Measurements from ENCODE around the gene PRSS1. TPM values are rescaled to one million over a fixed set of nuclear protein-coding genes. Genes with fewer than 3 reads are reported as not detected.

PRSS1 gene
- total and polyA plus RNA-seq, 2 experiments from 2014 or later: not detected

- no peak for TF ChIP-seq EZH2 (IDR thresholded peaks at IDR 0.05; ENCODE audit: low read depth, unreplicated experiment)
- no peak for TF ChIP-seq ZNF331 (CRISPR knock-in tag; IDR thresholded peaks at IDR 0.05; ENCODE audit: low read depth)
- no peak for TF ChIP-seq ZNF114 (CRISPR knock-in tag; IDR thresholded peaks at IDR 0.05)
- no peak for TF ChIP-seq CREB1 (CRISPR knock-in tag; IDR thresholded peaks at IDR 0.05; ENCODE audit: low read depth)
- TF ChIP-seq ETS1 (IDR thresholded peaks at IDR 0.05): no peak
- TF ChIP-seq EZH2phosphoT487 (IDR thresholded peaks at IDR 0.05; ENCODE audit: unreplicated experiment): no peak
- no peak for TF ChIP-seq CTCF (conservative IDR thresholded peaks at IDR 0.05; ENCODE audit: low read depth in 2 of 2)
- no peak for TF ChIP-seq REST (IDR thresholded peaks at IDR 0.05; ENCODE audit: unreplicated experiment)
- TF ChIP-seq NANOG (IDR thresholded peaks at IDR 0.05; ENCODE audit: borderline replicate concordance): no peak
- TF ChIP-seq JUNB (IDR thresholded peaks at IDR 0.05; ENCODE audit: unreplicated experiment): no peak
- no peak for TF ChIP-seq STAT1 (IDR thresholded peaks at IDR 0.05; ENCODE audit: unreplicated experiment)
- TF ChIP-seq POLR2AphosphoS5 (IDR thresholded peaks at IDR 0.05; ENCODE audit: low read depth): no peak
Observed at GRCh38 chr7:142802301-142802700, 53.0 kb downstream of the PRSS1 start (continued).

Small RNAs within 50 kb of the gene (small RNA-seq; reads per million reads assigned to genes)
- not detected for gene TRBD1 (ENCODE audit: low replicate concordance)
- not detected for gene TRBJ1-1 (ENCODE audit: low replicate concordance)
- gene TRBJ1-2 (ENCODE audit: low replicate concordance): not detected
- not detected for gene TRBJ1-3 (ENCODE audit: low replicate concordance)
- gene TRBJ1-4 (ENCODE audit: low replicate concordance): not detected
- gene TRBJ1-5 (ENCODE audit: low replicate concordance): not detected
- gene TRBJ1-6 (ENCODE audit: low replicate concordance): not detected
- not detected for gene TRBJ2-1 (ENCODE audit: low replicate concordance)
- gene TRBJ2-2 (ENCODE audit: low replicate concordance): not detected
- not detected for gene TRBJ2-2P (ENCODE audit: low replicate concordance)
- gene TRBJ2-3 (ENCODE audit: low replicate concordance): not detected
- not detected for gene TRBJ2-4 (ENCODE audit: low replicate concordance)
- gene TRBJ2-5 (ENCODE audit: low replicate concordance): not detected
- not detected for gene TRBJ2-6 (ENCODE audit: low replicate concordance)
- gene TRBJ2-7 (ENCODE audit: low replicate concordance): not detected

Other genes with a start within 250 kb of the PRSS1 start
- not detected in 2 replicates for gene PRSS2, start 21.5 kb downstream of the PRSS1 start, total RNA-seq (2014; rRNA removed; shearing (Covaris generic))
- not detected in 2 replicates for gene PRSS2, start 21.5 kb downstream of the PRSS1 start, polyA plus RNA-seq (2016; fragmentation: Nextera tagmentation; extraction: Ambion mirVana)
- gene EPHB6, start 105.6 kb downstream of the PRSS1 start, total RNA-seq (2014; rRNA removed; shearing (Covaris generic)): 18.1 and 20.8 TPM in 2 replicates
- gene EPHB6, start 105.6 kb downstream of the PRSS1 start, polyA plus RNA-seq (2016; fragmentation: Nextera tagmentation; extraction: Ambion mirVana): 27.5 and 33.2 TPM in 2 replicates
- gene TRPV6, start 136.3 kb downstream of the PRSS1 start, total RNA-seq (2014; rRNA removed; shearing (Covaris generic)): 0.43 and 0.80 TPM in 2 replicates
- 0.08 and 0.17 TPM in 2 replicates for gene TRPV6, start 136.3 kb downstream of the PRSS1 start, polyA plus RNA-seq (2016; fragmentation: Nextera tagmentation; extraction: Ambion mirVana)
- gene TRPV5, start 184.3 kb downstream of the PRSS1 start, total RNA-seq (2014; rRNA removed; shearing (Covaris generic)): not detected in 2 replicates
- not detected in 2 replicates for gene TRPV5, start 184.3 kb downstream of the PRSS1 start, polyA plus RNA-seq (2016; fragmentation: Nextera tagmentation; extraction: Ambion mirVana)
- gene LLCFC1, start 190.0 kb downstream of the PRSS1 start, total RNA-seq (2014; rRNA removed; shearing (Covaris generic)): not detected in 2 replicates
- gene LLCFC1, start 190.0 kb downstream of the PRSS1 start, polyA plus RNA-seq (2016; fragmentation: Nextera tagmentation; extraction: Ambion mirVana): not detected in 2 replicates
- 3.6 TPM in 1 of 2 replicates, not detected in the other for gene KEL, start 212.9 kb downstream of the PRSS1 start, total RNA-seq (2014; rRNA removed; shearing (Covaris generic))
- gene KEL, start 212.9 kb downstream of the PRSS1 start, polyA plus RNA-seq (2016; fragmentation: Nextera tagmentation; extraction: Ambion mirVana): 1.2 TPM in 2 replicates

All from GM23338 (cell line).